ENCODE results near the gene CNTD1. TPM values are rescaled to one million over a fixed set of nuclear protein-coding genes. Genes with fewer than 3 reads are reported as not detected.

Gene CNTD1
- total and polyA plus RNA-seq, 12 donors: 0.11 to 0.42 (median 0.29) TPM; not detected in 7

DNA sequence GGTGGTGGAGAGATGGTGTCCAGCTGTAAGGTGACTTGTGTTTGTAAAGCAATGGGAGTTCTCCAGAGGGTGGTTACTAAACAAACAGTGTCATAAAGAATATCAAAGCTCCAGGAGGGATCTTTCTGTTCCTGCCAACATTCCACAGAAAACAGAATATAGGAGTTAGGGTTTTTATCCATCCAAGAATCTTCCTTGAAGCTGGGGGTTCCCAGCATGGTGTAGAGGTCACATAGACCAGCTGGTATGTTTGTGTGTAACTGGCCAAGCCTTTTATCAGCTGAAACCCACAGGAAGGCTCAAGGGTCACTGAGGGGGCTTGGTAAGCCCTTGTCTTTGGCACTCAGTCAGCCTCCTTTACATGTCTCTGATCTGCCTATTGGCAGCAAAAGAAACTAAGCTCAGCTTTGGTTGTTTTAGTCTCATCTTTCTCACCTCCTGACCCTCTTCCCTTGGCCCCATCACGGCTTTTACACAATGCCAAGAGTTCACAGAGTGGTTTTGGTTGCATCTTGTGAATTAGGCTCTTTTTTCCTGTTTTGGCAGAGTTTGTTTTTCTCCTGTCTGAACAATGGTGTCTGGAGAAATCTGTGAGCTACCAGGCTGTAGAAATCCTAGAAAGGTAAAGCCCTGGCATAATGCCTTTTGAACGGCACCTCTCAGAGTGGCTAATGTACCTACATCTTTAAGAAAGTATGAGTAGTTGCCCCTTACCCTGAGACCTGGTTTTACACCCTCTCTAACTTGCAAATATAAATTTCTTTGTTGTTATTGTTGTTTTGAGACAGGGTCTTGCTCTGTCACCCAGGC, 4.6 kb downstream of the CNTD1 start:
- intact Hi-C loops (cut with DNase I): no loop called here
- DNase-seq (no peak), ATAC-seq (no peak)
- 57 to 60% methylated on average over 2 of the region's 2 CpGs for WGBS, 2 donors
- H3K27me3 ChIP-seq: no peaks in the 10 kb centered on the region
- peaks cover 0 to 5% (median 0%) of the 10 kb centered on the region in 9 donors for H3K36me3 ChIP-seq
- peaks cover 0 to 7% (median 4%) of the 10 kb centered on the region in 9 donors for H3K4me1 ChIP-seq
- H3K9me3 ChIP-seq: no peaks in the 10 kb centered on the region
- H3K4me3 ChIP-seq: no peak overlapping the region
- no peak overlapping the region for H3K27ac ChIP-seq
- TF ChIP-seq, protein P1, sequence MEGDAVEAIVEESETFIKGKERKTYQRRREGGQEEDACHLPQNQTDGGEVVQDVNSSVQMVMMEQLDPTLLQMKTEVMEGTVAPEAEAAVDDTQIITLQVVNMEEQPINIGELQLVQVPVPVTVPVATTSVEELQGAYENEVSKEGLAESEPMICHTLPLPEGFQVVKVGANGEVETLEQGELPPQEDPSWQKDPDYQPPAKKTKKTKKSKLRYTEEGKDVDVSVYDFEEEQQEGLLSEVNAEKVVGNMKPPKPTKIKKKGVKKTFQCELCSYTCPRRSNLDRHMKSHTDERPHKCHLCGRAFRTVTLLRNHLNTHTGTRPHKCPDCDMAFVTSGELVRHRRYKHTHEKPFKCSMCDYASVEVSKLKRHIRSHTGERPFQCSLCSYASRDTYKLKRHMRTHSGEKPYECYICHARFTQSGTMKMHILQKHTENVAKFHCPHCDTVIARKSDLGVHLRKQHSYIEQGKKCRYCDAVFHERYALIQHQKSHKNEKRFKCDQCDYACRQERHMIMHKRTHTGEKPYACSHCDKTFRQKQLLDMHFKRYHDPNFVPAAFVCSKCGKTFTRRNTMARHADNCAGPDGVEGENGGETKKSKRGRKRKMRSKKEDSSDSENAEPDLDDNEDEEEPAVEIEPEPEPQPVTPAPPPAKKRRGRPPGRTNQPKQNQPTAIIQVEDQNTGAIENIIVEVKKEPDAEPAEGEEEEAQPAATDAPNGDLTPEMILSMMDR (IDR thresholded peaks at IDR 0.05): no peak

DNA sequence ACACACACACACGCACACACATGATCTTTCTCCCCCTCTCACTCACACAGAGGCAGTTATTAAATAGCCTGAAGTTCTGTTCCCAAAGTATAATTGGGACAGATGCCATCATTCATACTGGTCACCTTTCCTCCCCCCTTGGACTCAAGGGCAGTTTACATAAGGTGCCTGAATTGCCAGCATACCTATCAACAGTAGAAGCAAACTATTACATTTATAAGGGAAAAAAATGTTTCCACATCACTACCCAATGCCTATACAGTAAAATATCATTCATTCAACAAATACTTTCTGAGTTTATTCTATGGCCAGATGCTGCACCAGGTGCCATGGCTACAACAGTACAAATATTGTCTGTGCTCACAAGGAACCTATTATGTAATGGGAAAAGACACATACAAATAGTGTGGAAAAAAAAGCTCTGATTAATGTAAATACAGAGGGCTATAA, 6.3 kb downstream of the CNTD1 start:
- DNase-seq: no peak
- no peaks in the 10 kb centered on the region for H3K4me1 ChIP-seq
- peaks cover 0 to 22% (median under 1%) of the 10 kb centered on the region in 9 donors for H3K36me3 ChIP-seq
- H3K9me3 ChIP-seq: no peaks in the 10 kb centered on the region
- intact Hi-C loops (cut with DNase I): no loop called here
- no peaks in the 10 kb centered on the region for H3K27me3 ChIP-seq
- WGBS, 2 donors: 93 to 97% methylated on average over 1 of the region's 1 CpG
- no peak overlapping the region for H3K27ac ChIP-seq
- TF ChIP-seq, protein P1 (IDR thresholded peaks at IDR 0.05): no peak
- ATAC-seq: no peak
- H3K4me3 ChIP-seq: no peak overlapping the region

DNA sequence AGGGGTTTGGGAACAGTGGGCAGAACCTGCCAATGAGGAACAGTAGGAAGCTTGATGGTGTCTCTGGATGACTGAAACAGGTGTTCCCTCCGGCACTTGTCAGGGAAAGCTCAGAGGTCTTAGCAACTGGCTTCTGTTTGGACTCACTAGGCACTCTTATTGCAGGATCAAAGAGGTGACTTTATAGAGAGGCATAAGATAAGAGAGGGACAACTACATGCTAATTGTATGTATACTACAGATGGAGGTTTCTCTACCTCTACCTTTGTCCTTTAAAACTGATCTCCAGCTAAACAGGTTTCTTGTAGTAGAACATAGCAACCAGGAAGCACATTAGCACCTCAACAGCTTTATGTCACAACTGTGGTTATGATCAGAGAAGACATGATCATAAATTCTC, 7.6 kb downstream of the CNTD1 start:
- no peak for DNase-seq
- TF ChIP-seq, protein P1 (IDR thresholded peaks at IDR 0.05): no peak
- Histone ChIP-seq H3K9me3 (no peaks in the 10 kb centered on the region), H3K36me3 (peaks cover 0 to 35% (median 14%) of the 10 kb centered on the region in 9 donors), H3K4me3 (no peak overlapping the region), H3K27me3 (no peaks in the 10 kb centered on the region), H3K27ac (no peak overlapping the region), H3K4me1 (no peaks in the 10 kb centered on the region)
- 95 to 97% methylated on average over 1 of the region's 1 CpG for whole genome bisulfite sequencing, 2 donors
- intact Hi-C loops (cut with DNase I): loop anchor here in 1 of 10 donors (2.0 kb wide), 1 partner anchor 43 kb away; no protein-coding TSS in a partner anchor
- ATAC-seq: no peak

DNA sequence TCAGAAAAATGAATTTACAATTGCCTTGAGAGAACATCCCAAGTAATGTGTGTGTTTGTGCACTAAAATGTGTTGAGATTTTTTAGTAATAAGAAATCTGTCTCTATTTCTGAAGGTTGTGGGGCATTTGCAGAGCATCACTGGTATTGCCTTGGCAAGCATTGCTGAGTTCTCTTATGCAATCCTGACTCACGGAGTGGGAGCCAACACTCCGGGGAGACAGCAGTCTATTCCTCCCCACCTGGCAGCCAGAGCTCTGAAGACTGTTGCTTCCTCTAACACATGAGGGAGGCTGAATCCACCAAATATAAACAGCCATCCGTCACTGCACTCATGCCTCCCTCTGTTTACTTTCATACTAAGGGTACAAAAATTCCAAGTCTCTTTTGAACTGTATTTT, 10.6 kb downstream of the CNTD1 start:
- H3K4me3 ChIP-seq: no peak overlapping the region
- H3K36me3 ChIP-seq: peaks cover 0 to 65% (median 32%) of the 10 kb centered on the region in 9 donors
- no peaks in the 10 kb centered on the region for H3K9me3 ChIP-seq
- TF ChIP-seq, protein P1 (IDR thresholded peaks at IDR 0.05): no peak
- WGBS, 2 donors: 32 to 38% methylated on average over 3 of the region's 3 CpGs
- ATAC-seq: peak in 1 of 8 donors; percentile 82
- peaks cover 0 to 3% (median 0%) of the 10 kb centered on the region in 9 donors for H3K4me1 ChIP-seq
- intact Hi-C loops (cut with DNase I): no loop called here
- H3K27ac ChIP-seq: no peak overlapping the region
- no peaks in the 10 kb centered on the region for H3K27me3 ChIP-seq
- DNase-seq: no peak
